Measurements from ENCODE around the gene PPP1R13L. TPM values are rescaled to one million over a fixed set of nuclear protein-coding genes. Genes with fewer than 3 reads are reported as not detected.
A peak's percentile ranks its signal among the peaks of the same experiment; 100 is the strongest.

Gene PPP1R13L
- total and polyA plus RNA-seq, 2 of the 8 experiments (the other 6 are each of a cell fraction or from before 2014, with no cell fraction given), result 9.1 to 15.3 TPM

DNA sequence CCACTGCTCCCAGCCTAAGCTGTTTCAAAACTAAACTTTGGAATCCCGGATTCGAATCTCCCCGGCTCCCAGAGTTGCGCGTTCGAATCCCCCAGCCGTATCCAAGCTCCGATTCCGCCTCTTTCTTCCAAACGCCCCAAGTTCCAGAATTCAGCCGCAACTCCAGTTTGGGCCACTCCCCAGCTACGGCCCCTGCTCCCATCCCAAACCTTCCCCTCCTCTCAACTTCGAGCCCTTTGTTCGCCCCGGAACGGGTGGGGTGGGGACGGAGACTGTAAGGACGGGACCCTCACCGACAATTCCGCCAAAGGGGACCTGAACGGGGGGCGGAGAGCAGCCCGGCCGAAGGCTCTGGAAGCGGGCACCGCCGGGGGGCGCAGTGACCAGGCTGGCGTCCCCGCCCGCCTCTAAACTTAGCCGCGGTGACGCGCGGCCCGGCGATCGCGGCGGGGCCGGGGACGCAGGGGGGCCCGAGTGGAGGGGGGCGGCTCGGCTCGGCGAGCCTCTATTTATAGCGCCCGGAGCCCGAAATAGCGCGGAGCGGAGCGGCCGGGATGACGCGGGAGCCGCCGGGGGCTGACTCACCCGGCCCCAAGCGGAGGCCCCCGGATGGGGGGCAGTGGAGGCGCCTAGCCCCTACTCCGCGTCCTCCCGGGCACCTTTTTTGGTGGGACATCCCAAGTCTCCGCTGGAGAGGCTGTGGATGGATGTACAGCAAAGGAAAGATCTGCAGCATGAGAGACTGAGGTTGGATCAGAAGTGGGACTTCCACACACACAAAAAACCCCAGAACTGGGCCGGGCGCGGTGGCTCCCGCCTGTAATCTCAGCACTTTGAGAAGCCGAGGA is 23.7 kb upstream of the PPP1R13L start:
- H2BK12ac ChIP-seq (ENCODE audit: low read depth, low read length), result no peak overlapping the region
- peaks cover 8% of the 10 kb centered on the region for H3K23me2 ChIP-seq (ENCODE audit: low read depth, low read length)
- H3K79me1 ChIP-seq (ENCODE audit: low read depth, low read length), result no peaks in the 10 kb centered on the region
- H3K4ac ChIP-seq (replicated peaks; ENCODE audit: insufficient read length, low read depth, low read length), result no peak overlapping the region
- DNase-seq (ENCODE audit: low read depth in 1 of 2, low spot score in 2 of 2), result peak in 1 of 2 experiments; percentile 85
- H4K91ac ChIP-seq (replicated peaks; ENCODE audit: insufficient read length, low read length), result no peak overlapping the region
- CTCF ChIA-PET (ENCODE audit: partially characterized antibody), result interaction anchor here (0.6 to 21.2 kb wide), 14 partner anchors 8 to 1760 kb away, joined by 3 to 760 read pairs (median 3); partner anchors contain the start of gene FOSB
- H3K9ac ChIP-seq (replicated peaks in 1 of 4; ENCODE audit: extremely low read depth in 1 of 4, low read depth in 3 of 4, low read length in 3 of 4), result peak overlapping the region in 2 of 4 experiments; percentile 10 to 20; a peak in 1 of 7 replicates
- no peak overlapping the region for H2BK5ac ChIP-seq (ENCODE audit: low read depth, low read length)
- no peak overlapping the region for H2BK20ac ChIP-seq (ENCODE audit: low read length)
- H2AK5ac ChIP-seq (ENCODE audit: low read depth, low read length), result no peak overlapping the region
- H4K20me1 ChIP-seq (replicated peaks in 1 of 2; ENCODE audit: control insufficient read depth in 1 of 2, insufficient read depth in 2 of 2, low read length in 2 of 2), result no peaks in the 10 kb centered on the region
- no peak overlapping the region for H3K14ac ChIP-seq (ENCODE audit: insufficient read length)
- no peak overlapping the region for H2BK15ac ChIP-seq (ENCODE audit: low read length)
- no peaks in the 10 kb centered on the region for H3K9me3 ChIP-seq (ENCODE audit: insufficient read depth in 2 of 2, low read depth in 1 of 2, low read length in 1 of 2)
- no peaks in the 10 kb centered on the region for H3K79me2 ChIP-seq (ENCODE audit: control insufficient read depth in 1 of 2, insufficient read depth in 2 of 2, low read length in 2 of 2)
- H3K4me2 ChIP-seq (ENCODE audit: insufficient read depth in 1 of 2, low read depth in 2 of 2, low read length in 2 of 2), result peak overlapping the region; percentile 34 to 64
- peaks cover 0 to 4% (median 1%) of the 10 kb centered on the region in 4 experiments; a peak in 3 of 7 replicates for H3K4me1 ChIP-seq (replicated peaks in 1 of 4; ENCODE audit: control insufficient read depth in 3 of 4, insufficient read depth in 4 of 4, low read length in 3 of 4)
- 0 out of 2 replicates have a peak overlapping the region, but pooled peaks have one; percentile 1 for H4K8ac ChIP-seq (ENCODE audit: extremely low read depth, insufficient read depth, low read length)
- no peak overlapping the region for H3K56ac ChIP-seq (replicated peaks; ENCODE audit: insufficient read length, low read depth, low read length)
- H2BK120ac ChIP-seq (replicated peaks; ENCODE audit: low read depth, low read length), result no peak overlapping the region
- POLR2A ChIA-PET (ENCODE audit: partially characterized antibody), result interaction anchor here (0.6 to 1.0 kb wide), 7 partner anchors 11 to 102 kb away, joined by 3 to 6 read pairs (median 4); partner anchors contain the start of gene FOSB
- H3K27me3 ChIP-seq (replicated peaks in 1 of 4; ENCODE audit: control insufficient read depth in 3 of 4, extremely low read depth in 1 of 4, insufficient read depth in 3 of 4, low read length in 3 of 4), result no peaks in the 10 kb centered on the region
- H2AFZ ChIP-seq (ENCODE audit: low read length), result 0 out of 2 replicates have a peak overlapping the region, but pooled peaks have one; percentile 72
- H3K18ac ChIP-seq (ENCODE audit: extremely low read depth, low read length), result 0 out of 2 replicates have a peak overlapping the region, but pooled peaks have one; percentile 4
- WGBS, 2 experiments (ENCODE audit: extremely low coverage in 1 of 2, insufficient coverage in 1 of 2, insufficient read length in 1 of 2, insufficient replicate concordance in 2 of 2, low coverage in 1 of 2, low lambda C conversion rate in 2 of 2, missing lambda C conversion rate in 1 of 2), result 8% methylated on average over 35 of the region's 73 CpGs; no CpG with 5 or more reads in 1 of the 2 experiments
- no peak overlapping the region for H4K5ac ChIP-seq (ENCODE audit: insufficient read length, low read depth, low read length)
- FAIRE-seq, result no peak
- no peaks in the 10 kb centered on the region for H3K36me3 ChIP-seq (ENCODE audit: control insufficient read depth in 2 of 4, insufficient read depth in 4 of 4, low read length in 3 of 4)
- H3K23ac ChIP-seq (ENCODE audit: insufficient read length), result no peak overlapping the region
- no peak overlapping the region for H3K27ac ChIP-seq (ENCODE audit: low read depth, low read length)
- peak overlapping the region; percentile 47 to 77 (median 66) for H3K4me3 ChIP-seq (ENCODE audit: extremely low read depth in 1 of 4, insufficient read depth in 2 of 4, low read depth in 3 of 4, low read length in 4 of 4)
- TF ChIP-seq BACH1 (IDR thresholded peaks at IDR 0.05; ENCODE audit: low read length), result no peak
- TF ChIP-seq, protein P1, sequence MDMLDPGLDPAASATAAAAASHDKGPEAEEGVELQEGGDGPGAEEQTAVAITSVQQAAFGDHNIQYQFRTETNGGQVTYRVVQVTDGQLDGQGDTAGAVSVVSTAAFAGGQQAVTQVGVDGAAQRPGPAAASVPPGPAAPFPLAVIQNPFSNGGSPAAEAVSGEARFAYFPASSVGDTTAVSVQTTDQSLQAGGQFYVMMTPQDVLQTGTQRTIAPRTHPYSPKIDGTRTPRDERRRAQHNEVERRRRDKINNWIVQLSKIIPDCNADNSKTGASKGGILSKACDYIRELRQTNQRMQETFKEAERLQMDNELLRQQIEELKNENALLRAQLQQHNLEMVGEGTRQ (IDR thresholded peaks at IDR 0.05; ENCODE audit: low read length), result no peak
- TF ChIP-seq SUZ12 (IDR thresholded peaks at IDR 0.05; ENCODE audit: low read length), result no peak
